ENCODE results near the gene GLB1L.
A peak's percentile ranks its signal among the peaks of the same experiment; 100 is the strongest.

Gene GLB1L

DNA sequence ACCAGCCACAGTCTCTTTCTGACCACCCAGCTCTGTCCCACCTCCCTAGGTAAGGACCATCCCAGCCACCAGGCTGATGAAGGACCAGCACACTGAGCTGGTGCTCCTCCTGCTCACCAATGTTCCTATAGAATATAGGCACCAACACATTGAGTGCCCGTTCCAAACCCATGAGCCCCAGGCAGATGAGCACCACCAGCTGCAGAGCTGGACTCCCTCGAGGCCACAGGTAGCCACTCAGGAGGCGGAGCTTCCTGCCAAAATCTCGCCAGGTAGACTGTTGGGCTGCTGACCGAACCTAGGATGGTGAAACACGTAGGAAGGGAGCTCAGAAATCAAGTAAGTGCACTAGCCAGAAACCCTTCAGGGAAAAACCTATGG lies 28.7 kb downstream of the GLB1L start:
- H2BK120ac ChIP-seq (ENCODE audit: low read depth, low read length), result no peak overlapping the region
- H3K27me3 ChIP-seq (ENCODE audit: insufficient read depth, low read length, poor library complexity), result no peaks in the 10 kb centered on the region
- no peak overlapping the region for H3K27ac ChIP-seq (ENCODE audit: low read depth, low read length)
- H3K56ac ChIP-seq (ENCODE audit: low read length), result no peak overlapping the region
- H3K79me2 ChIP-seq (ENCODE audit: control insufficient read depth, insufficient read depth, low read length), result no peaks in the 10 kb centered on the region
- H4K8ac ChIP-seq (ENCODE audit: low read depth, low read length), result no peak overlapping the region
- no peak for DNase-seq
- H3K9ac ChIP-seq (ENCODE audit: low read length), result no peak overlapping the region
- no peak overlapping the region for H2AK5ac ChIP-seq (ENCODE audit: low read length)
- peaks cover 4% of the 10 kb centered on the region for H3K36me3 ChIP-seq (ENCODE audit: control insufficient read depth, insufficient read depth, low read length)
- peaks cover 2% of the 10 kb centered on the region for H3K4me1 ChIP-seq (ENCODE audit: control insufficient read depth, low read depth, low read length)
- H3K4ac ChIP-seq (ENCODE audit: low read depth, low read length), result no peak overlapping the region
- no peak overlapping the region for H4K5ac ChIP-seq (ENCODE audit: low read length)
- H2BK15ac ChIP-seq (replicated peaks; ENCODE audit: low read depth), result no peak overlapping the region
- no peak overlapping the region for H3K23ac ChIP-seq (ENCODE audit: low read length)
- no CpG with 5 or more reads among the region's 6 CpGs for WGBS (ENCODE audit: extremely low coverage, insufficient coverage, low lambda C conversion rate)
- H3K18ac ChIP-seq (ENCODE audit: low read length), result no peak overlapping the region
- peaks cover 6% of the 10 kb centered on the region for H3K79me1 ChIP-seq (ENCODE audit: low read length)
- no peak overlapping the region for H2BK5ac ChIP-seq (ENCODE audit: low read length)
- no peak overlapping the region for H3K4me3 ChIP-seq (ENCODE audit: low read length)
- H3K4me2 ChIP-seq (ENCODE audit: low read length), result no peak overlapping the region

DNA sequence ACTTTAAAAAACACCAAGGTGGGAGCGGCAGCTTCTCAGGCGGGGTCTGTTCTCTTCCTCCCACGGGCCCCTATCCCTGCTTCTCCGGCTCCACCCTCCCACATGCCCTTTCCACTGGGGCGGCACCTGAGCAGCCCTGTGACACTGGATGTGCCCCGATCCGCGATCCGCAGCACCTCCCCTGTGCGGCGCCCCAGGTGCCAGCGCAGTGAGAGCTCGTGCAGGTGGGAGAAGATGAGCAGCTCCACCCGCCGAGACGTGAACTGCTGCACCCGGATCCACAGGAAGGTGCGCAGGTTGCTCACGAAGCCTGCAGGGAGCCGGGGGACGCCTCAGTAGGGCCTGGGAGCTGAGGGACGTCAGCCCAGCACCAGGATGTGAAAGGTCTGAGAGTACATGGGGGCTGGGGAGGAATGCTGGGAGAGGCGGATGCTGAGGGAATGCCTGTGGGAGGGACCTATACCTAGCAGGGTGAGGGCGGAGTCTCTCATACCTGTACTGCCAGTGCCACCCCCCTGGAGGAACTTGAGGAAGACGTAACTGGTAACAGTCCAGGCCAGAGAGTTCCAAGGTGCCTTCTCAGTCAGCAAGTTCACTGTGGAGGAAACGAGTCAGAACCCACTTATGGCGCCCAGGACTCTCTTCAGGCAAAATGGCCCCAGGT lies 29.2 kb downstream of the GLB1L start:
- no peak overlapping the region for H2BK120ac ChIP-seq (ENCODE audit: low read depth, low read length)
- H3K4me2 ChIP-seq (ENCODE audit: low read length), result no peak overlapping the region
- H3K4me3 ChIP-seq (ENCODE audit: low read length), result no peak overlapping the region
- no peak overlapping the region for H3K23ac ChIP-seq (ENCODE audit: low read length)
- H3K4me1 ChIP-seq (ENCODE audit: control insufficient read depth, low read depth, low read length), result peaks cover 2% of the 10 kb centered on the region
- no peak overlapping the region for H3K27ac ChIP-seq (ENCODE audit: low read depth, low read length)
- H2BK15ac ChIP-seq (replicated peaks; ENCODE audit: low read depth), result no peak overlapping the region
- H3K79me2 ChIP-seq (ENCODE audit: control insufficient read depth, insufficient read depth, low read length), result no peaks in the 10 kb centered on the region
- DNase-seq, result peak; percentile 50
- peak overlapping the region; percentile 38 for H3K56ac ChIP-seq (ENCODE audit: low read length)
- no peak overlapping the region for H2AK5ac ChIP-seq (ENCODE audit: low read length)
- peaks cover 4% of the 10 kb centered on the region for H3K36me3 ChIP-seq (ENCODE audit: control insufficient read depth, insufficient read depth, low read length)
- H3K9ac ChIP-seq (ENCODE audit: low read length), result no peak overlapping the region
- no peak overlapping the region for H3K18ac ChIP-seq (ENCODE audit: low read length)
- no peaks in the 10 kb centered on the region for H3K27me3 ChIP-seq (ENCODE audit: insufficient read depth, low read length, poor library complexity)
- H4K5ac ChIP-seq (ENCODE audit: low read length), result no peak overlapping the region
- H2BK5ac ChIP-seq (ENCODE audit: low read length), result no peak overlapping the region
- H3K4ac ChIP-seq (ENCODE audit: low read depth, low read length), result no peak overlapping the region
- H3K79me1 ChIP-seq (ENCODE audit: low read length), result peaks cover 6% of the 10 kb centered on the region
- WGBS (ENCODE audit: extremely low coverage, insufficient coverage, low lambda C conversion rate), result no CpG with 5 or more reads among the region's 27 CpGs
- no peak overlapping the region for H4K8ac ChIP-seq (ENCODE audit: low read depth, low read length)

DNA sequence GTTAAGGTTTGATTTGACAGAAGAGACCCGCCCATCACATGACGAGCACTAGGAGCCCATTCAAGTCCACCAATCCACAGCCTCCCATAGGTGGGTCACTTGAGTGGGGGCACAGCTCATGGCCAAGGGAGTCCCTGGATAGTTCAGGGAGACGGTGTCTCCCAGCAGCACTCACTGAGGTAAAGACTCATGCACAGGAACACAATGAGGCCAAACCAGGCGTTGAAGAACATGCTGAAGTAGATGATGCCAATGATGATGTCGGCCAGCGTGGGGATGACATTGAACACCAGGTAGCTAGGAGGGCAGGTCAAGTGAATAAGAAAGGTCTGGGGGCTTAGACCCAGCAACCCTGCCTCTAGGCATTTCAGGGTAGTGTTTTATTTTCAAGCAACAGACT lies 30.5 kb downstream of the GLB1L start:
- H2BK15ac ChIP-seq (replicated peaks; ENCODE audit: low read depth), result no peak overlapping the region
- H3K79me1 ChIP-seq (ENCODE audit: low read length), result peaks cover 6% of the 10 kb centered on the region
- no peak overlapping the region for H3K56ac ChIP-seq (ENCODE audit: low read length)
- peaks cover 2% of the 10 kb centered on the region for H3K4me1 ChIP-seq (ENCODE audit: control insufficient read depth, low read depth, low read length)
- H3K4me3 ChIP-seq (ENCODE audit: low read length), result no peak overlapping the region
- no peak overlapping the region for H2BK5ac ChIP-seq (ENCODE audit: low read length)
- H3K4me2 ChIP-seq (ENCODE audit: low read length), result no peak overlapping the region
- H3K23ac ChIP-seq (ENCODE audit: low read length), result no peak overlapping the region
- no peak overlapping the region for H2BK120ac ChIP-seq (ENCODE audit: low read depth, low read length)
- H3K18ac ChIP-seq (ENCODE audit: low read length), result no peak overlapping the region
- no peaks in the 10 kb centered on the region for H3K27me3 ChIP-seq (ENCODE audit: insufficient read depth, low read length, poor library complexity)
- H3K9ac ChIP-seq (ENCODE audit: low read length), result no peak overlapping the region
- no peak overlapping the region for H4K5ac ChIP-seq (ENCODE audit: low read length)
- H3K27ac ChIP-seq (ENCODE audit: low read depth, low read length), result no peak overlapping the region
- H3K36me3 ChIP-seq (ENCODE audit: control insufficient read depth, insufficient read depth, low read length), result peaks cover 4% of the 10 kb centered on the region
- H3K79me2 ChIP-seq (ENCODE audit: control insufficient read depth, insufficient read depth, low read length), result no peaks in the 10 kb centered on the region
- H3K4ac ChIP-seq (ENCODE audit: low read depth, low read length), result no peak overlapping the region
- no peak overlapping the region for H4K8ac ChIP-seq (ENCODE audit: low read depth, low read length)
- no peak overlapping the region for H2AK5ac ChIP-seq (ENCODE audit: low read length)
- DNase-seq, result no peak
- WGBS (ENCODE audit: extremely low coverage, insufficient coverage, low lambda C conversion rate), result no CpG with 5 or more reads among the region's 6 CpGs

DNA sequence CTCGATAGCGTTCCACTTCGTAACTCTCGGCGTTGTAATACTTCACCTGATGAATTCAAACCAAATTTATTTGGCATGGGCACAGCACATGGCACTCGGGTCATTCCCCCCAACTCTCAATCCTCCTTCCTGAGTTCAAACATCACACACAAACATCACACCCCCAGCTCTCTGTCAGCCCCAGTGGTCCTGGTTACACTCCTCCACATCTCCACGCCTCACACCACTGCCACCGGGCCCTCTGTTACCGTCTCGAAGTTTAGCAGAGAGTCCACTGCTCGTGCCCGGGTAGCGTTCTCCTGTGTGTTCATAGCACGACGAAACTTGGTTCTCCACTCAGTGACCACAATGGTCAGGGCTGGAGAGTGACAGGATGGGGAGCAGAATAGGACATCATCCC lies 31.1 kb downstream of the GLB1L start:
- H2BK15ac ChIP-seq (replicated peaks; ENCODE audit: low read depth), result no peak overlapping the region
- no peak overlapping the region for H2AK5ac ChIP-seq (ENCODE audit: low read length)
- H2BK5ac ChIP-seq (ENCODE audit: low read length), result no peak overlapping the region
- H3K23ac ChIP-seq (ENCODE audit: low read length), result no peak overlapping the region
- peaks cover 2% of the 10 kb centered on the region for H3K4me1 ChIP-seq (ENCODE audit: control insufficient read depth, low read depth, low read length)
- peaks cover 4% of the 10 kb centered on the region for H3K36me3 ChIP-seq (ENCODE audit: control insufficient read depth, insufficient read depth, low read length)
- H3K18ac ChIP-seq (ENCODE audit: low read length), result no peak overlapping the region
- H3K9ac ChIP-seq (ENCODE audit: low read length), result no peak overlapping the region
- no peak overlapping the region for H3K4me2 ChIP-seq (ENCODE audit: low read length)
- H3K79me1 ChIP-seq (ENCODE audit: low read length), result peaks cover 6% of the 10 kb centered on the region
- H4K8ac ChIP-seq (ENCODE audit: low read depth, low read length), result no peak overlapping the region
- H2BK120ac ChIP-seq (ENCODE audit: low read depth, low read length), result no peak overlapping the region
- H4K5ac ChIP-seq (ENCODE audit: low read length), result no peak overlapping the region
- no peak overlapping the region for H3K4ac ChIP-seq (ENCODE audit: low read depth, low read length)
- H3K27me3 ChIP-seq (ENCODE audit: insufficient read depth, low read length, poor library complexity), result no peaks in the 10 kb centered on the region
- no peak overlapping the region for H3K56ac ChIP-seq (ENCODE audit: low read length)
- H3K79me2 ChIP-seq (ENCODE audit: control insufficient read depth, insufficient read depth, low read length), result no peaks in the 10 kb centered on the region
- no peak overlapping the region for H3K4me3 ChIP-seq (ENCODE audit: low read length)
- DNase-seq, result no peak
- no peak overlapping the region for H3K27ac ChIP-seq (ENCODE audit: low read depth, low read length)
- WGBS (ENCODE audit: extremely low coverage, insufficient coverage, low lambda C conversion rate), result no CpG with 5 or more reads among the region's 15 CpGs

DNA sequence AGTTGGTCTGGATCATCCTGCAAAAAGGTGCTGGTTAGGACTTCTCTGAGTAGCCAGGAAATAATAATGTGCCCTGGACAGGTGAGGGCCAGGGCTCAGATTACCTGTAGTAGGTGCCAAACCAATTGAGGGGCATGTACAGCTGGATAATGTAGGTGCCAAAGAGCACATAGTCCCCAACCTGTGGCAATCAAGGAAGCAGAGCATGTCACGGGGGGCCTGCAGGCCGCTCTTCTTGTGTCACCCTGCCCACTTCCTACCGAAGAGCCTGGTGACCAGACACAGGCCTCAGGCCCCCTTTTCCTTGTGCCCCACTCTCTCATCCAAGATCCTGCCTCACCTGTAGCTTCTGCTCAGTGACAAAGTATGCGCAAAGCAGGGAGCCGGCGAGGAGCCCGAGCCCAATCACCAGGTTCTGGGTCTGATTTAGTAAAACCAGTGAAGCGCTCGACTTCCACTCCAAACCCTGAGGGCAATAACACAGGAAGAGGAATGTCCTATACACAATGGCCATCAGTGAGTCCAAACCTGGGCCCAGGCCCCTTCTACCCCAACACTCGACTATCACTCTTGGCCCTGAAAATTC lies 31.7 kb downstream of the GLB1L start:
- no peak overlapping the region for H3K4me2 ChIP-seq (ENCODE audit: low read length)
- no peak overlapping the region for H2BK120ac ChIP-seq (ENCODE audit: low read depth, low read length)
- no CpG with 5 or more reads among the region's 10 CpGs for WGBS (ENCODE audit: extremely low coverage, insufficient coverage, low lambda C conversion rate)
- H2AK5ac ChIP-seq (ENCODE audit: low read length), result no peak overlapping the region
- H2BK15ac ChIP-seq (replicated peaks; ENCODE audit: low read depth), result no peak overlapping the region
- H3K18ac ChIP-seq (ENCODE audit: low read length), result no peak overlapping the region
- H4K5ac ChIP-seq (ENCODE audit: low read length), result no peak overlapping the region
- peaks cover 2% of the 10 kb centered on the region for H3K4me1 ChIP-seq (ENCODE audit: control insufficient read depth, low read depth, low read length)
- H3K36me3 ChIP-seq (ENCODE audit: control insufficient read depth, insufficient read depth, low read length), result peaks cover 4% of the 10 kb centered on the region
- peaks cover 6% of the 10 kb centered on the region for H3K79me1 ChIP-seq (ENCODE audit: low read length)
- no peaks in the 10 kb centered on the region for H3K27me3 ChIP-seq (ENCODE audit: insufficient read depth, low read length, poor library complexity)
- H3K23ac ChIP-seq (ENCODE audit: low read length), result no peak overlapping the region
- no peaks in the 10 kb centered on the region for H3K79me2 ChIP-seq (ENCODE audit: control insufficient read depth, insufficient read depth, low read length)
- no peak overlapping the region for H3K4me3 ChIP-seq (ENCODE audit: low read length)
- H3K4ac ChIP-seq (ENCODE audit: low read depth, low read length), result no peak overlapping the region
- no peak overlapping the region for H2BK5ac ChIP-seq (ENCODE audit: low read length)
- no peak for DNase-seq
- no peak overlapping the region for H3K9ac ChIP-seq (ENCODE audit: low read length)
- H4K8ac ChIP-seq (ENCODE audit: low read depth, low read length), result no peak overlapping the region
- no peak overlapping the region for H3K56ac ChIP-seq (ENCODE audit: low read length)
- no peak overlapping the region for H3K27ac ChIP-seq (ENCODE audit: low read depth, low read length)

DNA sequence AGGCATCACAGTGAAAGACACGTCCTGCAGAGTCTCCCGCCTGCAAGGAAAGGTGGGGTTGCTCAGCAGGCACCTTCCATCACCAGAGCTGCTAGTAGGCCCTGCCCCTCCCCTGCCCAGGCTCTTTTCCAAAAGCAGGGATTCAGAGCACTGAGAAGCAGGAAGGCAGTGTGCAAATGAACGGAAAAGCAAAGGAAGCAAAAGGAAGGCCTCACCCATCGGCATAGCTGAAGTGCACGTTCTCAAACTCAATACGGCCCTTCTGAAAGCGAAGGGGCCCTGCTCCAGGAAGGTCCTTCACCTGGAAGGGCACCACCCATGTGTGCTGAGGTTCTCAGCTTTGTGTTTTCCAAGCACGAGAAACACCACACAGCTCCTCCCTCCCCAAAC lies 32.2 kb downstream of the GLB1L start:
- Histone ChIP-seq H3K27me3 (ENCODE audit: insufficient read depth, low read length, poor library complexity) (no peaks in the 10 kb centered on the region), H3K56ac (ENCODE audit: low read length) (no peak overlapping the region), H3K79me2 (ENCODE audit: control insufficient read depth, insufficient read depth, low read length) (no peaks in the 10 kb centered on the region), H4K8ac (ENCODE audit: low read depth, low read length) (no peak overlapping the region), H3K27ac (ENCODE audit: low read depth, low read length) (no peak overlapping the region), H2BK120ac (ENCODE audit: low read depth, low read length) (no peak overlapping the region), H3K4me2 (ENCODE audit: low read length) (no peak overlapping the region), H3K4me1 (ENCODE audit: control insufficient read depth, low read depth, low read length) (peaks cover 2% of the 10 kb centered on the region), H3K4me3 (ENCODE audit: low read length) (no peak overlapping the region), H2BK5ac (ENCODE audit: low read length) (no peak overlapping the region), H4K5ac (ENCODE audit: low read length) (no peak overlapping the region), H3K79me1 (ENCODE audit: low read length) (peaks cover 6% of the 10 kb centered on the region), H2BK15ac (replicated peaks; ENCODE audit: low read depth) (no peak overlapping the region), H3K4ac (ENCODE audit: low read depth, low read length) (no peak overlapping the region), H3K23ac (ENCODE audit: low read length) (no peak overlapping the region), H3K18ac (ENCODE audit: low read length) (no peak overlapping the region), H3K36me3 (ENCODE audit: control insufficient read depth, insufficient read depth, low read length) (peaks cover 4% of the 10 kb centered on the region), H2AK5ac (ENCODE audit: low read length) (no peak overlapping the region), H3K9ac (ENCODE audit: low read length) (no peak overlapping the region)
- WGBS (ENCODE audit: extremely low coverage, insufficient coverage, low lambda C conversion rate), result no CpG with 5 or more reads among the region's 8 CpGs
- no peak for DNase-seq
